GM18867 (cell line): ENCODE data around the gene ERGIC1.
"Not testable (repeated sequence)": the region's sequence is repeated elsewhere in the genome, so short reads cannot be mapped to it uniquely, and the experiment has no call there.

ENCODE experiments used
- ATAC-seq: cut with Tn5 transposase; IDR thresholded peaks from one replicate; pipeline ENCODE4 v1.9.1; 2021; ENCODE audit warnings: mild to moderate bottlenecking, moderate library complexity; ENCODE audit not compliant: unreplicated experiment

ERGIC1 gene

GRCh38 chr5:172877466-172878260 lies 43.6 kb downstream of the ERGIC1 start:
- no peak for ATAC-seq

- no peak for ATAC-seq
Observed at GRCh38 chr5:172878585-172878932, 44.5 kb downstream of the ERGIC1 start.

GRCh38 chr5:172878933-172879752 lies 45.1 kb downstream of the ERGIC1 start:
- no peak for ATAC-seq

- ATAC-seq = peak; percentile 86
Observed at GRCh38 chr5:172881691-172882370, 47.8 kb downstream of the ERGIC1 start.

GRCh38 chr5:172883066-172883465 lies 49.0 kb downstream of the ERGIC1 start:
- ATAC-seq = no peak

- no peak for ATAC-seq
Observed at GRCh38 chr5:172885597-172886340, 51.7 kb downstream of the ERGIC1 start.

GRCh38 chr5:172886476-172886875 lies 52.4 kb downstream of the ERGIC1 start:
- ATAC-seq = no peak

- ATAC-seq = no peak
Observed at GRCh38 chr5:172886974-172887501, 53.0 kb downstream of the ERGIC1 start.

GRCh38 chr5:172887692-172888091 lies 53.6 kb downstream of the ERGIC1 start:
- ATAC-seq = no peak

- no peak for ATAC-seq
Observed at GRCh38 chr5:172890659-172891058, 56.6 kb downstream of the ERGIC1 start.

GRCh38 chr5:172891716-172892421 lies 57.8 kb downstream of the ERGIC1 start:
- ATAC-seq = no peak

- no peak for ATAC-seq
Observed at GRCh38 chr5:172892713-172893112, 58.7 kb downstream of the ERGIC1 start.

- no peak for ATAC-seq
Observed at GRCh38 chr5:172894767-172895388, 60.8 kb downstream of the ERGIC1 start.

GRCh38 chr5:172895549-172895948 lies 61.5 kb downstream of the ERGIC1 start:
- no peak for ATAC-seq

GRCh38 chr5:172896465-172896864 lies 62.4 kb downstream of the ERGIC1 start:
- no peak for ATAC-seq

- ATAC-seq = not testable (repeated sequence)
Observed at GRCh38 chr5:172897067-172897466, 63.0 kb downstream of the ERGIC1 start.

- no peak for ATAC-seq
Observed at GRCh38 chr5:172897481-172898217, 63.6 kb downstream of the ERGIC1 start.

GRCh38 chr5:172898218-172898842 lies 64.3 kb downstream of the ERGIC1 start:
- no peak for ATAC-seq
